HCT116 (cell line): Measurements from ENCODE around the gene LMO7. TPM values are rescaled to one million over a fixed set of nuclear protein-coding genes. Genes with fewer than 3 reads are reported as not detected.

Source experiments
- ATAC-seq: fragments of 200-7000 bp; cut with Tn5 transposase; 2 replicates; pipeline ENCODE4 v1.9.1; 2020; ENCODE audit warnings: mild to moderate bottlenecking, moderate library complexity
- BruUV-seq: library from RNA; stranded (reverse); fragments of 400-500 nt; replicated peaks from 2 replicates; lab custom pipeline; 2021; lab: Mats Ljungman, UMichigan
- CTCF ChIA-PET: fragments of 300-600 bp; sonication (Branson Sonifier 250); formaldehyde crosslinking; loops from one replicate; lab custom pipeline; 2021; ENCODE audit warnings: antibody characterized with exemption; lab: Charles Lee
- POLR2A ChIA-PET: fragments of 300-600, 350-600 bp; sonication (Branson Sonifier 250); formaldehyde crosslinking; loops from one replicate; lab custom pipeline; 2021; ENCODE audit warnings: antibody characterized with exemption; lab: Charles Lee
- RAD21 ChIA-PET, 2 experiments: fragments of 300-600 bp; sonication (Branson Sonifier 250); formaldehyde crosslinking; loops; one replicate each; lab custom pipeline; 2023; ENCODE audit warnings: low total read pairs in 2 of 2; ENCODE audit not compliant: uncharacterized antibody in 2 of 2, unreplicated experiment in 2 of 2, low non-redundant PET in 1 of 2; lab: Charles Lee
- DNase-seq: peaks from one replicate; pipeline ENCODE4 v3.0.0-alpha.2; 2010; ENCODE audit warnings: low read depth, low spot score
- H2AFZ ChIP-seq: fragments of 200-600 bp; shearing (Covaris generic), sonication (generic); 2 replicates; pipeline ENCODE4 v1.6.1; 2017; ENCODE audit warnings: low read depth, mixed run types, mixed read lengths, antibody characterized with exemption, low read length; ENCODE audit not compliant: poor library complexity, severe bottlenecking
- H3K27ac ChIP-seq: 2 replicates; pipeline ENCODE4 v1.5.1; 2012; ENCODE audit warnings: low read depth, low read length
- H3K27me3 ChIP-seq: fragments of 200-600 bp; sonication (generic); 2 replicates; pipeline ENCODE4 v1.6.1; 2016; ENCODE audit warnings: mixed run types, low read length, mixed read lengths; ENCODE audit not compliant: insufficient read depth
- H3K36me3 ChIP-seq, 2 experiments: fragments of 200-500 bp in 1 of 2; fragments of 200-600 bp in 1 of 2; sonication (Bioruptor generic) in 1 of 2; sonication (generic) in 1 of 2; 2 replicates each; pipeline versions ENCODE4 v1.5.1 to v1.6.1; 2014 to 2016; ENCODE audit warnings: low read length in 2 of 2, inconsistent platforms in 1 of 2, mixed read lengths in 1 of 2, mixed run types in 1 of 2; ENCODE audit not compliant: insufficient read depth in 2 of 2, control insufficient read depth in 1 of 2
- H3K4me1 ChIP-seq, 2 experiments: fragments of 200-600 bp in 1 of 2; sonication (generic) in 1 of 2; 2 replicates each; pipeline versions ENCODE4 v1.5.1 to v1.6.1; 2012 to 2017; ENCODE audit warnings: low read length in 2 of 2, inconsistent platforms in 1 of 2, mild to moderate bottlenecking in 1 of 2, mixed read lengths in 1 of 2, mixed run types in 1 of 2, moderate library complexity in 1 of 2; ENCODE audit not compliant: insufficient read depth in 2 of 2, control insufficient read depth in 1 of 2
- H3K4me2 ChIP-seq: fragments of 200-600 bp; sonication (generic); 2 replicates; pipeline ENCODE4 v1.6.1; 2017; ENCODE audit warnings: mixed run types, low read length, mixed read lengths
- H3K4me3 ChIP-seq, 2 experiments: fragments of 200-600 bp in 1 of 2; sonication (generic) in 1 of 2; replicated peaks in 1 of 2; 2 replicates each; pipeline ENCODE4 v1.5.1; 2011 to 2016; ENCODE audit warnings: low read length in 2 of 2, control low read depth in 1 of 2, low read depth in 1 of 2, mild to moderate bottlenecking in 1 of 2, mixed read lengths in 1 of 2, mixed run types in 1 of 2
- H3K79me2 ChIP-seq: fragments of 200-600 bp; sonication (generic); 2 replicates; pipeline ENCODE4 v1.6.1; 2017; ENCODE audit warnings: mild to moderate bottlenecking, mixed run types, low read length, moderate library complexity, mixed read lengths; ENCODE audit not compliant: insufficient read depth
- H3K9ac ChIP-seq: fragments of 200-600 bp; sonication (generic); 2 replicates; pipeline ENCODE4 v1.6.1; 2016; ENCODE audit warnings: low read length, mixed read lengths
- H3K9me2 ChIP-seq: fragments of 200-600 bp; sonication (generic), shearing (Covaris generic); 2 replicates; pipeline ENCODE4 v1.6.1; 2017; ENCODE audit warnings: mixed run types, mild to moderate bottlenecking, moderate library complexity; ENCODE audit not compliant: insufficient read depth
- H3K9me3 ChIP-seq, 2 experiments: fragments of 200-500 bp in 1 of 2; fragments of 200-600 bp in 1 of 2; sonication (Bioruptor generic) in 1 of 2; sonication (generic) in 1 of 2; 2 replicates each; pipeline ENCODE4 v1.6.1; 2014 to 2017; ENCODE audit warnings: low read length in 2 of 2, mixed read lengths in 2 of 2, inconsistent platforms in 1 of 2, low read depth in 1 of 2, mild to moderate bottlenecking in 1 of 2, mixed run types in 1 of 2, moderate library complexity in 1 of 2; ENCODE audit not compliant: control insufficient read depth in 1 of 2, insufficient read depth in 1 of 2
- H4K20me1 ChIP-seq: fragments of 200-600 bp; sonication (generic), shearing (Covaris generic); 2 replicates; pipeline ENCODE4 v1.6.1; 2017; ENCODE audit warnings: mixed run types, mild to moderate bottlenecking, moderate library complexity; ENCODE audit not compliant: insufficient read depth
- CEBPB ChIP-seq: IDR thresholded peaks from 2 replicates; pipeline ENCODE4 v1.6.1; 2012; ENCODE audit warnings: low read depth
- ELF1 ChIP-seq: IDR thresholded peaks from 2 replicates; pipeline ENCODE4 v1.6.1; 2012; ENCODE audit warnings: low read depth, borderline replicate concordance
- EZH2 ChIP-seq: fragments of 200-600 bp; sonication (generic); IDR thresholded peaks from 2 replicates; pipeline ENCODE4 v1.6.1; 2017; ENCODE audit warnings: antibody characterized with exemption, mixed run types
- EZH2phosphoT487 ChIP-seq: fragments of 200-600 bp; IDR thresholded peaks from 2 replicates; pipeline ENCODE4 v1.6.1; 2018; ENCODE audit warnings: antibody characterized with exemption, borderline replicate concordance
- FOSL1 ChIP-seq: IDR thresholded peaks from 2 replicates; pipeline ENCODE4 v1.6.1; 2012; ENCODE audit warnings: low read depth
- POLR2A ChIP-seq: IDR thresholded peaks from 2 replicates; pipeline ENCODE4 v1.7.0; 2011; ENCODE audit warnings: borderline replicate concordance; ENCODE audit not compliant: insufficient read depth, insufficient read length; ENCODE audit errors: extremely low read depth
- POLR2AphosphoS5 ChIP-seq: IDR thresholded peaks from 2 replicates; pipeline ENCODE4 v1.6.1; 2011; ENCODE audit warnings: mild to moderate bottlenecking, low read depth, low read length, moderate library complexity
- RAD21 ChIP-seq: IDR thresholded peaks from 2 replicates; pipeline ENCODE4 v1.6.1; 2012; ENCODE audit warnings: low read depth, mild to moderate bottlenecking
- SIN3A ChIP-seq: IDR thresholded peaks from 2 replicates; pipeline ENCODE4 v1.6.1; 2012; ENCODE audit warnings: low read depth
- YY1 ChIP-seq: IDR thresholded peaks from 2 replicates; pipeline ENCODE4 v1.6.1; 2011; ENCODE audit warnings: low read length, low read depth, moderate library complexity, mild to moderate bottlenecking; ENCODE audit not compliant: insufficient replicate concordance; ENCODE audit errors: extremely low read depth
- ZBTB33 ChIP-seq: IDR thresholded peaks from 2 replicates; pipeline ENCODE4 v1.6.1; 2011; ENCODE audit warnings: mild to moderate bottlenecking, low read length, moderate library complexity; ENCODE audit not compliant: insufficient replicate concordance; ENCODE audit errors: extremely low read depth
- ZFX ChIP-seq: fragments of 450-650 bp; IDR thresholded peaks from 2 replicates; pipeline ENCODE4 v1.6.1; 2017
- ZNF274 ChIP-seq: fragments of 200-500 bp; sonication (Bioruptor generic); IDR thresholded peaks from 2 replicates; pipeline ENCODE4 v1.6.1; 2014; ENCODE audit warnings: mild to moderate bottlenecking, low read depth, low read length, inconsistent platforms
- intact Hi-C: fragments of 100-400 bp; cut with micrococcal nuclease; formaldehyde crosslinking; loops from 2 replicates; pipeline ENCODE4 v1.10.0; 2022
- total RNA-seq: library from RNA; stranded (reverse); gene quantifications from one replicate; pipeline ENCODE4 v1.2.1, GENCODE V29; 2021; ENCODE audit not compliant: unreplicated experiment
- TF ChIP-seq, protein P1 (sequence below): IDR thresholded peaks from 2 replicates; pipeline ENCODE4 v1.6.1; 2012; ENCODE audit warnings: low read depth
- TF ChIP-seq, protein P2 (sequence below), 3 experiments: fragments of 200-600 bp in 1 of 3; sonication (generic) in 1 of 3; IDR thresholded peaks in 2 of 3; conservative IDR thresholded peaks in 1 of 3; 2 replicates each; pipeline ENCODE4 v1.5.1; 2012 to 2017; ENCODE audit warnings: low read depth in 2 of 3, low read length in 2 of 3, antibody characterized with exemption in 1 of 3, borderline replicate concordance in 1 of 3, control low read depth in 1 of 3, mild to moderate bottlenecking in 1 of 3, mixed read lengths in 1 of 3, mixed run types in 1 of 3, moderate library complexity in 1 of 3; ENCODE audit not compliant: insufficient read depth in 1 of 3
- TF ChIP-seq, protein P3 (sequence below): IDR thresholded peaks from 2 replicates; pipeline ENCODE4 v1.6.1; 2012

LMO7 gene
- total RNA-seq, 1 experiment from 2014 or later = 8.1 TPM

DNA sequence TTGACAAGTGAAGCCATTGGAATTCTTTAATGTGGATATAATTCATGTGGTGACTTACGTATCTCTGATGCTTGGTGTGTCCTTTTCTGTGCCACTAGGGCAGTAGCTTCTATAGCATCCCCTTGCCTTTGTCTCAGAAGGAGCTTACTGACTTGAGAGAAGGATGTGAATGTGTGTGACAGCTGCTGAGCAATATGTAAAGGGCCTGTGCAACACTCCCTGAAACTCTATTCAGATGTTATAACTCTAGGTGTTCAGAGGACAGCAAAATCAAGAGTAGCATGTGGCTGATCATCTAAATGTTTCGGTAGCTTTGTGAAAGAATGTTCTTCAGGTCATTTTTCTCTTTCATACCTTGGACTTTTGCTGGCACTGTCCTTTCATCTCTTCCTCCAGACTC lies 189.5 kb downstream of the LMO7 start:
- H3K36me3 ChIP-seq = no peaks in the 10 kb centered on the region
- ATAC-seq = no peak
- TF ChIP-seq ZBTB33 = no peak
- TF ChIP-seq, protein P1, sequence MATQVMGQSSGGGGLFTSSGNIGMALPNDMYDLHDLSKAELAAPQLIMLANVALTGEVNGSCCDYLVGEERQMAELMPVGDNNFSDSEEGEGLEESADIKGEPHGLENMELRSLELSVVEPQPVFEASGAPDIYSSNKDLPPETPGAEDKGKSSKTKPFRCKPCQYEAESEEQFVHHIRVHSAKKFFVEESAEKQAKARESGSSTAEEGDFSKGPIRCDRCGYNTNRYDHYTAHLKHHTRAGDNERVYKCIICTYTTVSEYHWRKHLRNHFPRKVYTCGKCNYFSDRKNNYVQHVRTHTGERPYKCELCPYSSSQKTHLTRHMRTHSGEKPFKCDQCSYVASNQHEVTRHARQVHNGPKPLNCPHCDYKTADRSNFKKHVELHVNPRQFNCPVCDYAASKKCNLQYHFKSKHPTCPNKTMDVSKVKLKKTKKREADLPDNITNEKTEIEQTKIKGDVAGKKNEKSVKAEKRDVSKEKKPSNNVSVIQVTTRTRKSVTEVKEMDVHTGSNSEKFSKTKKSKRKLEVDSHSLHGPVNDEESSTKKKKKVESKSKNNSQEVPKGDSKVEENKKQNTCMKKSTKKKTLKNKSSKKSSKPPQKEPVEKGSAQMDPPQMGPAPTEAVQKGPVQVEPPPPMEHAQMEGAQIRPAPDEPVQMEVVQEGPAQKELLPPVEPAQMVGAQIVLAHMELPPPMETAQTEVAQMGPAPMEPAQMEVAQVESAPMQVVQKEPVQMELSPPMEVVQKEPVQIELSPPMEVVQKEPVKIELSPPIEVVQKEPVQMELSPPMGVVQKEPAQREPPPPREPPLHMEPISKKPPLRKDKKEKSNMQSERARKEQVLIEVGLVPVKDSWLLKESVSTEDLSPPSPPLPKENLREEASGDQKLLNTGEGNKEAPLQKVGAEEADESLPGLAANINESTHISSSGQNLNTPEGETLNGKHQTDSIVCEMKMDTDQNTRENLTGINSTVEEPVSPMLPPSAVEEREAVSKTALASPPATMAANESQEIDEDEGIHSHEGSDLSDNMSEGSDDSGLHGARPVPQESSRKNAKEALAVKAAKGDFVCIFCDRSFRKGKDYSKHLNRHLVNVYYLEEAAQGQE = no peak
- no peak for TF ChIP-seq YY1
- no peak for TF ChIP-seq ZFX
- TF ChIP-seq EZH2phosphoT487 = no peak
- TF ChIP-seq RAD21 = no peak
- no peak for TF ChIP-seq ZNF274
- TF ChIP-seq EZH2 = no peak
- no peak for TF ChIP-seq ELF1
- TF ChIP-seq, protein P2, sequence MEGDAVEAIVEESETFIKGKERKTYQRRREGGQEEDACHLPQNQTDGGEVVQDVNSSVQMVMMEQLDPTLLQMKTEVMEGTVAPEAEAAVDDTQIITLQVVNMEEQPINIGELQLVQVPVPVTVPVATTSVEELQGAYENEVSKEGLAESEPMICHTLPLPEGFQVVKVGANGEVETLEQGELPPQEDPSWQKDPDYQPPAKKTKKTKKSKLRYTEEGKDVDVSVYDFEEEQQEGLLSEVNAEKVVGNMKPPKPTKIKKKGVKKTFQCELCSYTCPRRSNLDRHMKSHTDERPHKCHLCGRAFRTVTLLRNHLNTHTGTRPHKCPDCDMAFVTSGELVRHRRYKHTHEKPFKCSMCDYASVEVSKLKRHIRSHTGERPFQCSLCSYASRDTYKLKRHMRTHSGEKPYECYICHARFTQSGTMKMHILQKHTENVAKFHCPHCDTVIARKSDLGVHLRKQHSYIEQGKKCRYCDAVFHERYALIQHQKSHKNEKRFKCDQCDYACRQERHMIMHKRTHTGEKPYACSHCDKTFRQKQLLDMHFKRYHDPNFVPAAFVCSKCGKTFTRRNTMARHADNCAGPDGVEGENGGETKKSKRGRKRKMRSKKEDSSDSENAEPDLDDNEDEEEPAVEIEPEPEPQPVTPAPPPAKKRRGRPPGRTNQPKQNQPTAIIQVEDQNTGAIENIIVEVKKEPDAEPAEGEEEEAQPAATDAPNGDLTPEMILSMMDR (IDR thresholded peaks at IDR 0.05 in 2 of 3, conservative IDR thresholded peaks at IDR 0.05 in 1 of 3; ENCODE audit: borderline replicate concordance in 1 of 3, insufficient read depth in 1 of 3, low read depth in 2 of 3, low read length in 2 of 3) = no peak
- TF ChIP-seq CEBPB = no peak
- TF ChIP-seq POLR2A = no peak
- TF ChIP-seq, protein P3, sequence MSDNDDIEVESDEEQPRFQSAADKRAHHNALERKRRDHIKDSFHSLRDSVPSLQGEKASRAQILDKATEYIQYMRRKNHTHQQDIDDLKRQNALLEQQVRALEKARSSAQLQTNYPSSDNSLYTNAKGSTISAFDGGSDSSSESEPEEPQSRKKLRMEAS = no peak
- TF ChIP-seq SIN3A = no peak
- TF ChIP-seq FOSL1 = no peak
- TF ChIP-seq POLR2AphosphoS5 = no peak
- TF ChIP-seq, all 23 proteins: peak for 0
- no TSS peak for BruUV-seq
- Histone ChIP-seq H4K20me1 (no peaks in the 10 kb centered on the region), H2AFZ (no peak overlapping the region), H3K9me3 (no peaks in the 10 kb centered on the region), H3K79me2 (no peaks in the 10 kb centered on the region), H3K4me2 (no peak overlapping the region), H3K27me3 (no peaks in the 10 kb centered on the region), H3K4me1 (no peaks in the 10 kb centered on the region), H3K4me3 (no peak overlapping the region), H3K9ac (no peak overlapping the region), H3K9me2 (no peaks in the 10 kb centered on the region), H3K27ac (no peak overlapping the region)
- no peak for DNase-seq
- ChIA-PET RAD21 (no interaction called here), POLR2A (no interaction called here), CTCF (no interaction called here)
- intact Hi-C loops = no loop called here
